HG03045 (cell line): ENCODE data around the gene THRA.

Experiments used
- ATAC-seq: cut with Tn5 transposase; IDR thresholded peaks from one replicate; pipeline ENCODE4 v1.9.1; 2021; ENCODE audit warnings: mild to moderate bottlenecking, moderate library complexity; ENCODE audit not compliant: unreplicated experiment

THRA gene

DNA sequence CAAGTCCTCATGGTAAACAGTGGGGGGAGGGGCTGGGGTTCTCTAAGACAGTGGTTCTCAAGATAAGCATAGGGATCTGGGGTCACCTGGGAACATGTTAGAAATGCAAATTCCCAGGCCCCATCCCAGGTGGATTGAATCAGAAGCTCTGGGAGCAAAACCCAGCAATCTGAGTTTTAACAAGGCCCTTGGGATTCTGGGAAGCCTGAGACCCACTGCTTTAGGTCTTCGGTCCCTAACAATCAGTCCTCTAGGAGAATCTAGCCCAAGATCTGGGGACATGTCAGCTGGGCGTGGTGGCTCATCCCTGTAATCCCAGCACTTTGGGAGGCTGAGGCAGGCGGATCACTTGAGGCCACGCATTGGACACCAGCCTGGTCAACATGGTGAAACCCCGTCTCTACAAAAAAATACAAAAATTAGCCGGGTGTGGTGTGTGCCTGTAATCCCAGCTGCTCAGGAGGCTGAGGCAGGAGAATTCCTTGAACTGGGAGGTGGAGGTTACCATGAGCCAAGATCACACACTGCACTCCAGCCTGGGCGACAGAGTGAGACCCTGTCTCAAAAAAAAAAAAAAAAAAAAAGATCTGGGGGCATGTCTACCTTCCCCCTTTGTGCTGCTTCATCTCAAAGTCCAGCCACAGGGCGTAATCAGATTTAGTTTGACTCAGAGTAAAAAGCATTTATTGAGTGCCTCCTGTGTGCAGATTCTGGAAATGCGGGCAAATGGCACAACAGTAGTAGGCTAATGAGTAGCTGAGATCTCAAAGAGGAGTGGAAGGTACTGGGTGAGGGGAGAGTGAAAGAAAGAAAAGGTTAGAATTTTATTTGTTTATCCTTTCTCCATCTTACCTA is 46.4 kb downstream of the THRA start:
- no peak for ATAC-seq

DNA sequence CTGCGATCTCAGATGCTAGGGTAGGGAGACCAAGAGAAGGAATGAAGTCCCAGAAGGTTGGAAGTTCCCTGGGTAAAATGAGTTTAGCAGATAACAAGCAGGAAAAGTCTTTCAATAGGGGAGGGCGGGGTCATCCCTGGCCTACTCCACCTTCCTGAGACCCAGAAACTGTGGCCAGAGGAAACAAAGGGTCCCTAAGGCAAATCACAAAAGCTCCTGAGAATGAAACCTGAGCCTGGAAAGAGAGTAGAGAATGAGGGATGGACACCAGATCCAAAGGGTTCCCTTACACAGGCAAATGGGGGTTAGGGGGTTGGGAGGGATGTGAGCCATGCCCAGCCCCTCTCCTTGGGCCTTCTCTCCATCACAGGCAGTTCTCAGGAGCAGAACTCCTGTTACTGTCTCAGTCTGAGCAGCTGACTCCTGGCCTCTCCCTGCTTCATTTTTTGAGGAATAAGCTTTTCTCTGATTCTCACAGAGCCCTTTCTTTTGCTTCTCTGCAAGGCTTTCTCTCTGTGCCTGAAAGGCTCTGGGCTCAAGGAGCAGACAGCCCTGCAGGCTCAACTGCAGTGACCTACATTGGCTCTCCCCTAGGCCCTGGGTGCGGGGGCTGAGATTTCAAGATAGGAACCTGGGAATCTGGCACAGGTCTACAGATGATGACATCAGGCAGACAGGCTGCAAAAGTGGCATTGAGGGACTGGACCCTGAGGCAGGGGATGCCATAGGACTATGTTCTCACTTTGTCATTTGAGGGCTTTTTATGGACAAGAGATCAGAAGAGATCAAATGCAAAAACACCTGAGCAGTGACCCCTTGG is 47.5 kb downstream of the THRA start:
- ATAC-seq = no peak

DNA sequence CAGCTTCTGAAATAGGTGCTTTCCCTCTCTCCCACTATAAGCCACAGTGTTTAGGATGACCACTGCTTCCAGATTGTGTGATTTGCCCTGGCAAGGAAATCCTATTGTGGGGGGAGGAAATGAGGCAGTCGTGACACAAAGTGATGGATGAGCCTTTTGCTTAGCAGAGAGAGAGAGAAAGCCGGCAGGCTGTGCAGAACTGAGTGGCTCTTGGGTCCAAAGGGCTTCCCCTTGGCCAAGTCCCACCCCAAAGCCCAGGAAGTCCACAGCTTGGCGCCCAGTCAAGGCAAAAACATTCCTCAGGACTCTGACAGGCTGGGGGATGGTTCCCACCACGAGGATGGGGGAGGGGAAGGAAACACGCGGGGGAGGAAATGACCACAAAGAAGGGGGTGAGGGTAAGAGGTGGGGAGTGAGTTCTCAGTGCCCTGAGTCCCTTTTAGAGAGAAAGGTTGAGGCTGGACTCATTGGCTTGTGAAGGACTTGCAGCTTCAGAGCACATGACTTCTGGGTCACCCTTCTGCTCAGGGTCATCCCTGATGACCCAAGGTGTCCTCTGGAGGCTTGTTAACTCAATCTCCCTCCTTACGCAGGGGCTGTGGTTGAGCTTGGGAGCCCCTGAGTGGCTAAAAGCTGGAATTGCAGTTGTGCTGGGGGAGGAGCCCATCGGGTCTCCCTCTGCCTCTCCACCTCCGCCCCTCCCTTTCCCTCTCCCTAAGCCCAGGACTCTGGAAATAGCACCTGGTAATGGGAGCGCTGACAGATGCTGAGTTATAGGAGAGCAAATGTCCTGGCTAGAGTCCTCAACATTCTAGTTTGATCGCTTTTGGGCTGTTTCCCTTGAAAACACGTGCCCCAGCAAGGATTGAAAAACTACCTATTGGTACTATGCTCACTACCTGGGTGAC is 48.7 kb downstream of the THRA start:
- ATAC-seq = no peak

DNA sequence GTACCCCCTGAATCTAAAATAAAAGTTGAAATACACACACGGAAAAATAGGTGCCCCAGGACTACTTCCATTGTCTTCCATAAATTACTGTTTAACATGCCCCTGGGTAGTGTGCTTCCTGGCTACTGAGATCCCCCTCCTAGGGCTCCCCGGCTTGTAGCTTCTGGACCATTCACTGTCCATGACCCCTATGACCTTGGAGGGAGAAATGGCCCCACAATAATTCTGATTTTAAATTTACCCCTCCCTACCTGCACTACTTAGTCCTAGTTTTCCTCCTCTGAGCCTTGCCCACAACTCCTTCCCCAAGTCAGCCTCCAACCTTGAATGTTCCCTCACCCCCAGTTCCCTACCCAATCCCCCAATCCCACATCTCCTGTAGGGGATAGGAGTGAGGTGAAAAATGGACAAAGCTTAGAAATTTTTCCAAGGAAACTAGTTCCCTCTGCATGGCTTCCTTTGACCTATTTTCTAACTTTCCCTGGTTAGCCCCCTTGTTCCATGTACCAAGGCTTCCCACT is 49.5 kb downstream of the THRA start:
- ATAC-seq = no peak

DNA sequence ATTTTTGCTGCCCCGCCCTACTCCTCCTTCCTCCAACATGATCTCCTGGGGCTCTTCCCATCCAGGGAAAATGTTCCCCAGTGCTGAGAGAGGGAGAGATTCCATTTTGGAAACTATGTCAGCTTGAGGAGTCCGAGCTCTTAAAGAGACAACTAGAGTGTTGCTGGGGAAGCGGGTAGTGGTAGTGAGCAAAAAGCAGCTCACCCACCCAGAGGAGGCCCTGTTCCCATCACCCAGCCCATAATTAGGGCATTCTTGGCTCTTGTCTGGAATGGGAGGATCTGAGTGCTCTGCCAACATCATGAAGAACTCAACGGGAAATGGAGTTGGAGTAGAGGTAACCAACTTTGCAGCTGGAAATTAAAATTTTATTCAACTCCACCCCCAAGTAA is 49.9 kb downstream of the THRA start:
- ATAC-seq = no peak

- peak; percentile 81 for ATAC-seq
Measured at GRCh38 chr17:40113110-40113906, 50.5 kb downstream of the THRA start.

DNA sequence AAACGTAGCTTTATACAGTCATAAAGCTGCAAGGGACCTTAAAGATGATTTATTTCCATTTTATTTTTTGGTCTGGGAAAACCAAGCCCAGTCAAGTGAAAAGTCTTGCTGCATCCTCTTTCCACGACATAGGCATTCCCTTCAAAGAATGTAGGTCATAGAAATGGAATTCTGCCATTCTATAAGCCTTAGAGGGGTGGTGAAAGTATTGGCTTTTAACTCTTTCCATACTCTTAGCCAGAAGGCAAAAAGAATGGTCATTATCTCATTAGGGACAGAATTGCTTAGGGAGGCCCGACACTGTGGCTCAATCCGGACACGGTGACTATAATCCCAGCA is 51.1 kb downstream of the THRA start:
- no peak for ATAC-seq

GRCh38 chr17:40115101-40115436 is 52.3 kb downstream of the THRA start:
- ATAC-seq = no peak

DNA sequence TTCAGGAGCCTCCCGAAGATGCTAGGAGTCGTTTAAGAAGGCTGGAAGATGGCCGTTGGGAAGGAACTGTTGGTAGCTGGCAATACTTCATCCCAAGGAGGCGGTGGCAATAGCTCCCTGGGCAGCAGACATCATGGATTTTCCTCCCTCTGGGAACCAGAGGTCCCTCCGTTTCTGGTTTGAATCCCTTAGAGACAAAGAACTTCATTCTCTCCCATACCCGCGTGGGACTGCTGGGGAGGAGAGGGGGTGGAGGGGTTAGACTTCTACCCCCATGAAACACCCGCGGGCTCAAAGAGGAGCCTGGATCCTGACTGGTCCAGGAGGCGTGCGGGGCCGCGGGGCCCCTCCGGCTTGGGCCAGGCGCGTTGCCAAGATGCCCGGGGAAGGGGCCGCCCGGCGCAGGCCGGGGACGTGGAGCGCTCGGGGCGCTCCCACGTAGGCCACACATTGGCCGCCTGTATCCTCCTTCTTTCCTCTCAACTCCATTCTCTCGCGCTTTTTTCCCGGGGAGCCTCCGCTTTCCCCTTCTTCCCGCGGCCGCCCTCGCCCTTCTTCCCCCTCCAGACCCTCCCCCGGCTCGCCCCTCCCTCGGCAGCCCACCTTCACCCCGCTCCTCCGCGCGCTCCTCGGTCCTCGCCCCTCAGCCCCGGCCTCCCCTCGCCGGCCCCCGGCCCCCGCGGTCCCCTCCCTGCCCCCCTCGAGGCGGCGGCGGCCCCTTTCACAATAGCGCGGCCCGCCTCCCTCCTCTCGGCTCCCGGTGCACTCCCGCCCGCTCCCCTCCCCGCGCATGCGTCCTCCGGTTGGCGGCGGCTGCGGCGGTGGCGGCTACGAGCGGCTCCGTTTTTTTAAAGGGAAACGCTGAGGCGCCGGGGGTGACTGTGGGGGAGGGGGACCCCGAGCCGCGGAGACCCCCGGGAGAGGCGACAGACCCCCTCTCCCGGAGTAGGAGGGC is 58.7 kb downstream of the THRA start, which contains the start of gene MSL1:
Gene MSL1 (plus strand): TSS at position 791 of the 955 bp plus-strand sequence. CDS start 642 bp downstream, outside the sequence.
- ATAC-seq = peak; percentile 65

DNA sequence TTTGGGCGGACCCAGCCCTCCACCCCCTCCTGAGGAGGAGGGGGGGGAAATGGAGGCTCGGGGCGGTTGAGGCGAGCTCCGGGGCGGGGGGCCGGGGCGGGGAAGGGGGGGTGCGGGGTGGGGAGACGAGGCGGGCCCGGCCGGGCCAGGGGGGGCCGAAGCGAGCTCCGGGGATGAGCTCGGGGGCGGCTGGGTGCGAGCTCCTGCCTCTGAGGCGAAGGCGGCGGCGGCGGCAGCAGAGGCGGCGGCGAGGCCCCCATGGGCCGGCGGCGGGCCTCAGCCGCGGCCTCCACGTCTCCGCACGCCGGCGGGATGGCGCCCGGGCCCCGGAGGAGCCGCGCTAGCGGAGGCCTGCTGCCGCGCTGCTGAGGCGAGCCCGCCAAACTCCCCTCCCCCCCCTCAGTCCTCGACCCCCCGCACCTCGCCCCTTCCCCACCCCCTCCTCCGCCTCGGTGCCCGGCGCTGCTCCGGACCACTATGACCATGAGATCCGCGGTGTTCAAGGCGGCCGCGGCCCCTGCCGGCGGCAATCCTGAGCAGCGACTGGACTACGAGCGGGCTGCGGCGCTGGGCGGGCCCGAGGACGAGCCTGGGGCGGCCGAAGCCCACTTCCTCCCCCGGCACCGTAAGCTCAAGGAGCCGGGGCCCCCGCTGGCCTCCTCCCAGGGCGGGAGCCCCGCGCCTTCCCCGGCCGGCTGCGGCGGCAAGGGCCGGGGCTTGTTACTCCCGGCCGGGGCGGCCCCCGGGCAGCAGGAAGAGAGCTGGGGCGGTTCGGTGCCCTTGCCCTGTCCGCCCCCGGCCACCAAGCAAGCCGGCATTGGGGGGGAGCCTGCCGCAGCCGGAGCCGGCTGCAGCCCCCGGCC is 59.6 kb downstream of the THRA start:
- ATAC-seq = peak; percentile 34

GRCh38 chr17:40122999-40123810 is 60.4 kb downstream of the THRA start:
- peak; percentile 30 for ATAC-seq

DNA sequence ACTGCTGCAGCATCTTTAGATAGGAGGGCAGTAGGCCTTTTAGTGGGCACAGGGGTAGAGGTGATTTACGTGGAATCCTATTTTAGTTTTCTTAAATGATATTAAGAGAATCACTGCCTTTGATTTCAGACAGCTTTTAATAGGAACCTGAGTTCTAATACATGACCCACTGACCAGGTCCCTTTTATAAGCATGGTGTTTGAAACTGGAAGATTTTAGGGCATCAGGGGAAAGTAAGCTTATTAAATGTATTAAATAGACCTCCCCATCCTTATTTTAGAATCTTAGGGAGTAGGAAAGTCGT is 61.0 kb downstream of the THRA start:
- no peak for ATAC-seq

DNA sequence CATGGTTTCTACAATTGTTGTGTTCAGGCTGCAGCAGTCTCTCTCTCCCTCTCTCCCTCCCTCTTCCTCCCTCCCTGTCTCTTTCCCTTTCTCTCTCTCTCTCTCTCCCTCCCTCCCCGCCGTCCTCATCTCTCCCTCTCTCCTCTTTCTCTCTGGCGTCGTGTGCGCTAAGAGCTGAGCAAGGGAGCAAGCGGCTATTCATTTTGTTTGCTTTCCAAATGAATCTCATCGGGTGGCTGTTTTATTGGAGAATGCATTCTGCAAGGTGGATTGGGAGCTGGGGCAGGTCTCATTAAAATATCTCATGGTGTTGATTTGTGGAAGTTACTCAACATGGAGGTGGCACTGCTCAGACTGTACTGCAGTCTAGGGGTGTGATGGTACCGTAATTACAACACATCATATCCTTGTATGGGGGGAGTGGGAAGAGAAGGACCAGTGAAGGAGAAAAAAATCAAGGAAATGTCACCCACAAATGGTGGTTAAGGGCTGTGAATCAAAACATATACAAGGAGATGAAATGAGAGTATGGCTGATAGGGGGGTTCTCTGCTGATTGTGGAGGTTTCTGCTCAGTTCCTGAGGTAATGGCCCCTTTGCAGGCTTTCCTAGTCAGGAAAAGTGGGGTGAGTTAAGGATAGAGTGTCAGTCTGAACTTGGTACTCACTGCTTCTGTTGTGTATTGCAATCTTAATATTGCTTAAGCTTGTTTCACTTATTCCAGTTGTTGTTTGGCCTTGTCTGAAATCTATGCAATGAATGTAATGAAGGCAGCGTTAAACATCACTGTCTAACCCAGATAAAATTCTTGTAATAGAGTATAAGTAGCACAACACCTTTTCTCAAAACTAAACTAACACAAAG is 61.7 kb downstream of the THRA start:
- ATAC-seq = no peak

- ATAC-seq = no peak
Measured at GRCh38 chr17:40129498-40129897, 66.7 kb downstream of the THRA start.

GRCh38 chr17:40130352-40131042 is 67.7 kb downstream of the THRA start:
- no peak for ATAC-seq

GRCh38 chr17:40134184-40134583 is 71.4 kb downstream of the THRA start:
- no peak for ATAC-seq
